HG02678 (cell line): ENCODE results near the gene TBC1D8.

Experiments used
- ATAC-seq: cut with Tn5 transposase; IDR thresholded peaks from one replicate; pipeline ENCODE4 v1.9.1; 2021; ENCODE audit warnings: mild to moderate bottlenecking, moderate library complexity; ENCODE audit not compliant: unreplicated experiment

The TBC1D8 gene

DNA sequence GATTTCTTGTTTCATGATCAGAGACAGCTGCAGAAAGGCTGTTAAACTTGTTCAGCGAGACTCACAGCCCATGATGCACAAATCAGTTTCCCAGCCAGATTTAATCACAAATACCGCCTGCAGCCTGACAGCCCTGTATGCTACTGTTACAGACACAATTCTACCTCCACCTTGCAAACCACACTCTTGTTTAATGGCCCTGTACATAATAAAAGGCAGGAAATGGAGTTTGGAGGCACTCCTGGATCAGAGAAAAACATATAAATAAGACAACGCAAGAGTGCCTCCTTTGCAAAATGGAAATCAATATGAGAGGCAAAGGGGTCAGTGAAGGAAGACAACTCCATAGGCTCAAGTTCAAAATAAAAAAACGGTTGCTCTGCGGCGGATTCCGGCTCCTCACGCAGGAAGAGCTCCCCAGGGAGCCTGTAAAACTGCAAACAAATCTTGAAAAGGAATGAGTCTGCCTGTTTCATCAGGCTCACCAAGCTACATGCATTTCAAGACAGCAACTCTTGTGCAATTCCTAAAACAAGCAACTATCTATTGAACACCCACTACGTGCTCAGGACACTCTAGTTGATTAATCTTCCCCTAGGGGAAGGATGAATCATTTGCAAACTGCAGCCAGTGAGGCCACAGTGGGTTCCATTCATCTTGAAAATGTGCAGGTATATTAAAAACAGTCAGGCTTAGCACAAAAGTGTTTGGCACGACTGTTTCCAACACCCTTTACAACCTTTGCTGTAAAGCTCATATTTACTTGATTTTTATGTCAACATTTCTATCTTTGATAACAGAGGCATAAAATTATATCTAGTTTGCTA lies 37.5 kb downstream of the TBC1D8 start:
- no peak for ATAC-seq

GRCh38 chr2:101112772-101113157 lies 38.4 kb downstream of the TBC1D8 start:
- ATAC-seq = no peak

DNA sequence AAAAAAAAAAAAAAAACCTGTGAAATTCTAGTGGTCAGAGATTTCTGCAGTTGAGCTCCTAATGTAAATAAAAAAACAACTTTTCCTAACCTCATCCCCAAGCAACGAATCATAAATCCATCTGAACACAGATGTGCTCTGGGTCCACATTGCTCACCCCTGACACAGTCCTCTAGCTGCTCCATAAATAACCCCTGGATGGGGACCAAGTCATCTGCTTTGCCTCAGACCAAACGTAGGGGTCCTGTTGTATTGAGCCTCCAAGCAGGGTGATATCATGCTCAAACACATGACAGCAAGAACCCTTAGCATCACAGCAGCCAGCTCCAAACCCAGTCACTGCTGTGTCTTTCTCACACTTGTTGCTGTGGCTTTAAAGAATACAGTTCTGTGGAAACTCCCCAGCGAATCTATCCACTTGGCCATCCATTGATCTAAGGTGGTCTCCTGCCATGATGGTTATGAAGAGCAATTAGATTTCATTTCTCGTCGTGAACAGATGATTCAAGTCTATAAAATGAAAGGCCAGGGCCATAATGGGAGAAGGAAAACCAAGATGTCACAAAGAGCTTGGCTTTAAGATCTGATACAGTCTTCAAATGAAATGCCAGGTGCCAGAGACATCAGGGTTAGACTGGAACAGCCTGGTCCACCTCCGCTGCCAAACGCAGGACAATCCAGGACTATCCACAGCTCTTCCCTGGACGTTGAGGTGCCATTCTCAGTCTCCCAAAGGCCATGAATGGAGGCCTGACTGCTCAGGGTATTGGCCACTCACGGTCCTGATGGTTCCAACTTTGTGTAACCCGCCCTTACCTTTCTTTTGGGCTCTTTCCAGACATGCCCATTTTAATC lies 39.0 kb downstream of the TBC1D8 start:
- ATAC-seq = no peak

- ATAC-seq = no peak
Measured at GRCh38 chr2:101111262-101111838, 39.8 kb downstream of the TBC1D8 start.

DNA sequence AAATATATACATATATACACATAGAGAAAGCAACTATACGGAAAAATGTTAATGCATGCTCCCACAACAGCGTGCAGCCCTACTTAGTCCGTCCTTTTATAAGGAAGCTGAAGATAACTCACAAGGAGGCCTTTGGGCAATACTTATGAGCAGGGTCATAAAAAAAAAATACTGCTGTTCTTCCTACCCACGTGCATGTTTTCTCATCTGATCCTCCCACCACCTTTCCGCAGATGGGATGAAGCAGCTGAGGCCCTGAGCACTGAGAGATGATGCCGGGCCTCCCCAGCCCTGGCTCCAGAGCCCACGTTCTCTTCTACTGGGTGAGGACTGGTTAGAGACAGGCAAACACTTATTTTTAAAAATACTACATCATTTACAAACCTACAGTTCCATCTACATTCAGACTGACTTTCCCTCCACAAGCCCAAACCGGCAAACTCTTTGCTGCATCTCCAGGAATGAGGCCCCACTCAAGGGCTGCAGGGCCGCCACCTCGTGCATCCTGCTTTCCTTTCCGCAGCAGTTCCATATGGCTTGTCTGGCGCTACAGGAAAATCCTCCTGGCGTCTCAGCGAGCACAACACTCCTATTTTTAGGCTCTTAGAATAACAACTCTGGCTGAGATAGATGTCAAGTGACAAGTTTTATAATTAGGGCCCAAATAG lies 41.6 kb downstream of the TBC1D8 start:
- ATAC-seq = no peak

DNA sequence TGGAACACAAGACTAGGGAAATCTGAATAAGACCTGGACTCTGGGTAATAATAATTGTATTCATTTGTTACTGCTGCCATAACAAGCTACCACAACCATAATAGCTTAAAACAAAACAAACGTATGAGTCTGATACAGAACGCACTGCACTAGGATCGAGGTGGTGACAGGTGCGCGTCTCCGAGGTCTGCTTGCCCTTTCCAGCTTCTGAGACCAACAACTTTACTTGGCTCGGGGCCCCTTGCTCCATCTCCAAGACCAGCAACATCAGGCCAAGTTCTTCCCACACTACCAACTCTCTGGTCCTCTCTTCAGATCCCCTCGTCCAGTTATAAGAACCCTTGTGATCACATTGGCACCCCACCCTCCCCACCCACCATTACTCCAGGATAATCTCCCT lies 42.8 kb downstream of the TBC1D8 start:
- no peak for ATAC-seq

DNA sequence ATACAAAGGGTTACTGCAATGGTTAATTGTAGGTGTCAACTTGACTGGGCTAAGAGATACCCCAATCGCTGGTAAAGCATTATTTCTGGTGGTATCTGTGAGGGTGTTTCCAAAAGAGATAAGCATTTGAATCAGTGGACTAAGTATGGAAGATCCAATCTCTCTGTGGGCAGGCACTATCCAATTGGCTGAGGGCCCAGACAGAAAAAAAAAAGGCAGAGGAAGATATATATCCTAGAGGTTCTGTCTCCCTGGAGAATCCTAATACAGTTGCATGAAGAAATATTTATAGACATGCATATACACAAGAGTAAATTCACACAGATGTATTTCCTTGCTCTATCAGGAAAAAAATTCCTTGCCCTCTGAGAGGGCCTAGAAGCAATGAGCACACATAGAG lies 43.9 kb downstream of the TBC1D8 start:
- ATAC-seq = no peak

- ATAC-seq = no peak
Measured at GRCh38 chr2:101106453-101107181, 44.6 kb downstream of the TBC1D8 start.

- ATAC-seq = no peak
Measured at GRCh38 chr2:101105654-101106053, 45.5 kb downstream of the TBC1D8 start.

- no peak for ATAC-seq
Measured at GRCh38 chr2:101097638-101098037, 53.5 kb downstream of the TBC1D8 start.

GRCh38 chr2:101096619-101097142 lies 54.5 kb downstream of the TBC1D8 start:
- ATAC-seq = no peak

DNA sequence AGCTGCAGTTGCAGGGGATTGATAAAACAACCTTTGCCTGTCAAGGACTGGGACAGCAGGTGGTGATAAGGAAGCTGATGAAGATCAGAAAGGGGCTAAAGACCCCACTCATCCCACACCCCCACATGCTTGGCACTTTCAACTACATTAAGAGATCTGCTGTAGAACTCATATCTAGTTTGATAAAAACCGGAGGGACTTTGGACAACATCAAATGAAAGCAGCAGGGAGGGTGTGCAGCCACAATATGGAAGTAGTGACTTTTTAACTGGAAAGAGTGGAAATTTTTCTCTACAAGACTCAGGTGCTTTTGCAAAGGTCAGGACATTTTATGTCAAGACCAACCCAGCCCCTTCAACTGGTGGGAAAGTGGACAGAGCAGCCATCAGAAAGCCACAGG lies 56.8 kb downstream of the TBC1D8 start:
- no peak for ATAC-seq

DNA sequence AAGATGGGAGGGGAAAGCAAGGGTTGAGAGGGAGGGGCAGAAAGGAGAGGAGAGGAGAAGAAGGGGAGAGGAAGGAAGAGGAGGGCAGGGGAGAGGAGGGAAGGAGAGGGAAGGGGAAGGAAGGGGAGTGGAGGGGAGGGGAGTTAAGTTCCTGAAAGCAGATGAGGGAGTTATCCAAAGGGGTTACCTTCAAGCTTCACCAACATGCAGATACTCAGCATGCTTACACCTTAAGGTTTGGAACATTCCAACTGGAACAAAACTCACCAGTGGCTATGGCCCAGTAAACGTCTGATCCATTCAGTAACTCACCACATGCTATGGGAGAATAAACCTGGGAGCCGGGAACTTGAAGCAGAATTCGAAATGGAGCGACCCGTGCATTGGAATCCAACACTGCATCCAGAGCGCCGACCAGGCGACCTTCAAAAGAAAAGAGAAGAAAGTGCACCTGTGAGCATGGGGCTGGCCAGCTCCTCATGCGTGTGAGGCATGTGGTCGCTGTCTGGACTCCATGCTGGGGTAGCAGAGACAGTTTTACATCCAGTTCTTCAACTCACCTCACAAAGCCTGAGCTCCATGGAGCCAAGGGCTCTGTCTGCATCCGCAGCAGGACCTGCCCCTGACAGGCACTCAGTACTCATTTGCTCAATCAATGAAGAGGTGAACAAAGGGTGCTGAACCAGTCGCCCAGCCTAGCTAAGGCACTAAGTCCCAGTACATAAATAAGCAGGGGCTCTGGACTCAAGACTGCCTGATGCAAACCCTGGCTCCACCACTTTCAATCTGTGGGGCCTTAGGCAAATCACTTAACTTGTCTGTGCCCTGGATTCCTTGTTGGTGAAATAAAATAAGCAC lies 61.0 kb downstream of the TBC1D8 start:
- no peak for ATAC-seq

- ATAC-seq = peak; percentile 93
Measured at GRCh38 chr2:101089419-101089818, 61.8 kb downstream of the TBC1D8 start.

- ATAC-seq = no peak
Measured at GRCh38 chr2:101087638-101088037, 63.5 kb downstream of the TBC1D8 start.

DNA sequence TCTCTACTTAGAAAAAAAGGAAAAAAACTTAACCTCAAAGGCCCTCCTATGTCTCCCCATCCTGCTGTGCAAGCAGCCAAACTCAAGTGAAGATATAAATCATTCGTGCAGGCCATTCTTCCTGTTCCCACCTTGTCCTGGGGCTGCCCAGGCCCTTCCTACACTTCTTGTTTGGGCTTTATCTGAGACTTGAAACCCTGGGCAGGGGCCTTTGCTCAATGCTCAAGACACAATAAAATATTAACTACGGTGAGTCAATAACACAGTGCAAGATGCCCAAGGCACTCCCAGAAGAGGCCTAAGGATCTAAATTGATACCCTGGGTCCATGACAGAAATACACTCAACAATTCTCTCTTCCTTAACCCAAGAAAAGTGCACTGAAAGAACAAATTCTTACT lies 67.6 kb downstream of the TBC1D8 start:
- ATAC-seq = no peak

DNA sequence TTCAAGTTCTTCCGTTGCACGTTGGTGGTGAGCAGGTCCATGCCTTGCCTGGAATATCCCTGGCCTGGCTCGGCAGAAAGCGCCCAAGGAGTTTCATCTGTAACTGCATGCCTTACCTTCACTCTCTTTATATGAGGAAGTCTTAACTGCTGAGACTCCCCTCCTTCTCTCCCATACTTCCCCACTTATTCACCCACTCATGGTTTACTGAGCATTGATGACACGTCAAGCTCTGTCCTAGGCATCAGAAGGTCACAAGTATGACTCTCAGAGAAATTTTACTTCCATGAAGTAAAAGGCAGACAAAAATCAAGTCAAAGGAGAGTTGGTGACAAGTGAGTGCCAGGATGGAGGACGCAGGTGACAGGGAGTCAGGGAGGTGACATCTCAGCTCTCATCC lies 68.2 kb downstream of the TBC1D8 start:
- no peak for ATAC-seq

- ATAC-seq = no peak
Measured at GRCh38 chr2:101081375-101081907, 69.7 kb downstream of the TBC1D8 start.
